Astrocyte (in vitro differentiated cells and primary cell): ENCODE measurements around the gene MAN2A1. TPM values are rescaled to one million over a fixed set of nuclear protein-coding genes. Genes with fewer than 3 reads are reported as not detected.

Experiments used
- DNase-seq: peaks from one replicate; pipeline ENCODE4 v3.0.0-alpha.2; 2010; ENCODE audit warnings: low read depth
- FAIRE-seq: peaks from 2 replicates; lab custom pipeline; 2011; peaks lifted over from hg19 to GRCh38; lab: Jason Lieb, UNC
- H2AFZ ChIP-seq: 2 replicates; pipeline ENCODE4 v1.6.0; 2012; ENCODE audit warnings: low read depth, low read length, inconsistent platforms
- H3K27ac ChIP-seq: 2 replicates; pipeline ENCODE4 v1.5.1; 2011; ENCODE audit warnings: low read depth, low read length, inconsistent platforms
- H3K27me3 ChIP-seq: 2 replicates; pipeline ENCODE4 v1.6.0; 2011; ENCODE audit warnings: low read length, inconsistent platforms; ENCODE audit not compliant: insufficient read depth
- H3K36me3 ChIP-seq: 2 replicates; pipeline ENCODE4 v1.5.1; 2011; ENCODE audit warnings: low read length, inconsistent platforms; ENCODE audit not compliant: insufficient read depth
- H3K4me1 ChIP-seq: 2 replicates; pipeline ENCODE4 v1.5.1; 2011; ENCODE audit warnings: low read length, inconsistent platforms; ENCODE audit not compliant: insufficient read depth
- H3K4me2 ChIP-seq: 2 replicates; pipeline ENCODE4 v1.6.0; 2012; ENCODE audit warnings: low read length, inconsistent platforms
- H3K4me3 ChIP-seq: 2 replicates; pipeline ENCODE4 v1.5.1; 2011; ENCODE audit warnings: low read depth, mild to moderate bottlenecking, low read length, inconsistent platforms; ENCODE audit not compliant: insufficient read depth
- H3K79me2 ChIP-seq: 2 replicates; pipeline ENCODE4 v1.6.0; 2012; ENCODE audit warnings: mild to moderate bottlenecking, low read length, inconsistent platforms; ENCODE audit not compliant: insufficient read depth
- H3K9ac ChIP-seq: 2 replicates; pipeline ENCODE4 v1.6.0; 2012; ENCODE audit warnings: mild to moderate bottlenecking, low read length, inconsistent platforms
- H3K9me3 ChIP-seq: 2 replicates; pipeline ENCODE4 v1.5.1; 2012; ENCODE audit warnings: low read depth, mild to moderate bottlenecking, low read length, inconsistent platforms; ENCODE audit not compliant: insufficient read depth
- H4K20me1 ChIP-seq: 2 replicates; pipeline ENCODE4 v1.6.0; 2012; ENCODE audit warnings: low read length, inconsistent platforms; ENCODE audit not compliant: insufficient read depth
- H3K27ac Mint-ChIP-seq: one replicate; pipeline ENCODE4 v1.8.0; 2021; ENCODE audit warnings: mild to moderate bottlenecking, mixed read lengths; ENCODE audit not compliant: unreplicated experiment
- H3K27me3 Mint-ChIP-seq: one replicate; pipeline ENCODE4 v1.8.0; 2021; ENCODE audit warnings: low read depth, mixed read lengths; ENCODE audit not compliant: unreplicated experiment
- H3K36me3 Mint-ChIP-seq: one replicate; pipeline ENCODE4 v1.8.0; 2021; ENCODE audit warnings: low read depth, mixed read lengths; ENCODE audit not compliant: unreplicated experiment
- H3K4me1 Mint-ChIP-seq: one replicate; pipeline ENCODE4 v1.8.0; 2021; ENCODE audit warnings: low read depth, mixed read lengths; ENCODE audit not compliant: unreplicated experiment
- H3K4me3 Mint-ChIP-seq: one replicate; pipeline ENCODE4 v1.8.0; 2021; ENCODE audit warnings: mild to moderate bottlenecking, moderate library complexity, mixed read lengths; ENCODE audit not compliant: unreplicated experiment
- H3K9me3 Mint-ChIP-seq: one replicate; pipeline ENCODE4 v1.8.0; 2021; ENCODE audit warnings: mild to moderate bottlenecking, mixed read lengths; ENCODE audit not compliant: unreplicated experiment
- EZH2 ChIP-seq: IDR thresholded peaks from 2 replicates; pipeline ENCODE4 v1.6.1; 2012; ENCODE audit warnings: mild to moderate bottlenecking, low read length, inconsistent platforms; ENCODE audit not compliant: insufficient read depth
- total RNA-seq: library from RNA; stranded (reverse); gene quantifications from 2 replicates; pipeline ENCODE4 v1.2.1, GENCODE V29; 2021
- TF ChIP-seq, protein P1 (sequence below): IDR thresholded peaks from 2 replicates; pipeline ENCODE4 v1.5.1; 2011; ENCODE audit warnings: low read depth, mild to moderate bottlenecking, inconsistent platforms, low read length, moderate library complexity; ENCODE audit not compliant: insufficient read depth

The MAN2A1 gene
- total RNA-seq, 1 donor from 2014 or later = 109 TPM

DNA sequence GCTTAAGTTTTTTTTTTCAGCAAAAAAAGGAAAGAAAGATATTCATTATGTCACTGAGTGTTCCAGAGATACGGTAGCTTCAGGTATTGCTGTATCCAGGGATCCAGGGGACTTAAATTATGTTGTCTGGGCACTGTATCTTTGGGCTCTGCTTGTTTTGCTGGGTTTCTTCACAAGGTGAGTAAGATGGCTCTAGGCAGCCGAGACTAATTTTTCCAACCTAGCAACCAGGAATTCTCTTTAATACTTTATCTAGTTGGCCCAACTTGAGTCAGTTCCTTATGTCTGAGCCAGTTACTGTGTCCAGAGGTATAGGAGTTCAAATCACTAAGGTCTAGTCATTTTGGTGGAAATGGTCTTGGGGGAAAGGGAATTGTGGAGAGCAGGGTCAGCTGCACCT, 66.0 kb downstream of the MAN2A1 start:
- DNase-seq (no peak), FAIRE-seq (no peak)
- Mint-ChIP-seq H3K4me1 (peaks cover 24% of the 10 kb centered on the region), H3K27me3 (no peaks in the 10 kb centered on the region), H3K27ac (no peak overlapping the region), H3K36me3 (peaks cover 8% of the 10 kb centered on the region), H3K4me3 (no peak overlapping the region), H3K9me3 (no peaks in the 10 kb centered on the region)
- TF ChIP-seq, protein P1, sequence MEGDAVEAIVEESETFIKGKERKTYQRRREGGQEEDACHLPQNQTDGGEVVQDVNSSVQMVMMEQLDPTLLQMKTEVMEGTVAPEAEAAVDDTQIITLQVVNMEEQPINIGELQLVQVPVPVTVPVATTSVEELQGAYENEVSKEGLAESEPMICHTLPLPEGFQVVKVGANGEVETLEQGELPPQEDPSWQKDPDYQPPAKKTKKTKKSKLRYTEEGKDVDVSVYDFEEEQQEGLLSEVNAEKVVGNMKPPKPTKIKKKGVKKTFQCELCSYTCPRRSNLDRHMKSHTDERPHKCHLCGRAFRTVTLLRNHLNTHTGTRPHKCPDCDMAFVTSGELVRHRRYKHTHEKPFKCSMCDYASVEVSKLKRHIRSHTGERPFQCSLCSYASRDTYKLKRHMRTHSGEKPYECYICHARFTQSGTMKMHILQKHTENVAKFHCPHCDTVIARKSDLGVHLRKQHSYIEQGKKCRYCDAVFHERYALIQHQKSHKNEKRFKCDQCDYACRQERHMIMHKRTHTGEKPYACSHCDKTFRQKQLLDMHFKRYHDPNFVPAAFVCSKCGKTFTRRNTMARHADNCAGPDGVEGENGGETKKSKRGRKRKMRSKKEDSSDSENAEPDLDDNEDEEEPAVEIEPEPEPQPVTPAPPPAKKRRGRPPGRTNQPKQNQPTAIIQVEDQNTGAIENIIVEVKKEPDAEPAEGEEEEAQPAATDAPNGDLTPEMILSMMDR = no peak
- no peak for TF ChIP-seq EZH2
- peaks cover 4% of the 10 kb centered on the region for H3K4me1 ChIP-seq
- no peaks in the 10 kb centered on the region for H3K9me3 ChIP-seq
- no peaks in the 10 kb centered on the region for H3K27me3 ChIP-seq
- H3K9ac ChIP-seq = no peak overlapping the region
- H3K4me2 ChIP-seq = no peak overlapping the region
- no peak overlapping the region for H3K4me3 ChIP-seq
- H3K27ac ChIP-seq = no peak overlapping the region
- no peak overlapping the region for H2AFZ ChIP-seq
- H3K79me2 ChIP-seq = peaks cover 49% of the 10 kb centered on the region
- H3K36me3 ChIP-seq = no peaks in the 10 kb centered on the region
- no peaks in the 10 kb centered on the region for H4K20me1 ChIP-seq

DNA sequence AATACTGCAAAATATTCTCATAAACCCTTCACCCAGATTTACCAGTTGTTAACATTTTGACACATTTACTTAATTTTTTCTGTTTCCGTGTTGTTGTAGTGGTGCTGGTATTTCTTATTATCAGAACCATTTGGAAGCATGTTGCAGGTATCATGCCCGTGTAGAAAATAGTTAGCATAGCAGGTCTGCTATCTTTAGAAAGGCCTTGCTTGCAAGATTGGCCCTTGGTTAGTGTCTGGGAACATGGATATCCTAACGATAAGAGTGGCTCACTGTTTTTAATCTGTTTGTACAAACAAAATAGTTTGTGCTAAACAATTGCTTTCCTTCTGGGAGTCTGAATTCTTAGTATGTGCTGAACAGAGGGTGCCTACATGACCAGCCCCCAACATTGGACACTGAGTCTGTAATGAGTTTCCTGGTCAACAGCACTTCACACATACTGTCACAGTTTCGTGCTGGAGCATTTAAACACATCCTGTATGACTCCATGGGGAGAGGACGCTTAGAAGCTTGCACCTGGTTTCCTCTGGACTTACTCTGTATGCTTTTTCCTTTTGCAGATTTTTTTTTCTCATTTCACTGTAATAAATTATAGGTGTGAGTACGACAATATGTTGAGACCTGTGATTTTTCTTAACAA, 66.9 kb downstream of the MAN2A1 start:
- Histone ChIP-seq H3K27ac (no peak overlapping the region), H3K4me1 (peaks cover 4% of the 10 kb centered on the region), H3K9ac (no peak overlapping the region), H3K27me3 (no peaks in the 10 kb centered on the region), H3K36me3 (no peaks in the 10 kb centered on the region), H3K4me2 (no peak overlapping the region), H4K20me1 (no peaks in the 10 kb centered on the region), H2AFZ (no peak overlapping the region), H3K79me2 (peaks cover 47% of the 10 kb centered on the region), H3K9me3 (no peaks in the 10 kb centered on the region), H3K4me3 (no peak overlapping the region)
- Mint-ChIP-seq H3K4me1 (peaks cover 19% of the 10 kb centered on the region), H3K36me3 (peaks cover 8% of the 10 kb centered on the region), H3K9me3 (no peaks in the 10 kb centered on the region), H3K4me3 (no peak overlapping the region), H3K27ac (no peak overlapping the region), H3K27me3 (no peaks in the 10 kb centered on the region)
- TF ChIP-seq, protein P1 = no peak
- FAIRE-seq (no peak), DNase-seq (no peak)

DNA sequence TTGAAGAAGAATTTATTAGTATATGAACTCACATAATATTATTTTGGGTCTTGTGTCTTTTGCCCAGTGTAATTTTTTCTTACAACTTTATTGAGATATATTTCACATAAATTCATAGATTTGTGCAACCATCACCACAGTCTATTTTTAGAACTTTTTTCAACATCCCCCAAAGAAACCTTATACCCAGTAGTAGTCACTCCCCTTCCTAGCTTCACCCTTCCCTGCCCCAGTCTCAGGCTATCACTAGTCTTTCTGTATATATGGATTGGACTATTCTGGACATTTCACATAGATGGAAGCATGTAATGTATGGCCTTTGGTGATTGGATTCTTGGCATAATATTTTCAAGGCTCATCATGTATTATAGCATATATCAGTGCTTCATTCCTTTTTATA, 67.8 kb downstream of the MAN2A1 start:
- H3K9me3 Mint-ChIP-seq = no peaks in the 10 kb centered on the region
- FAIRE-seq = no peak

More for the DNA sequence above, 67.8 kb downstream of the MAN2A1 start:
- no peaks in the 10 kb centered on the region for H3K27me3 ChIP-seq
- DNase-seq = no peak
- no peak overlapping the region for H3K4me2 ChIP-seq
- Mint-ChIP-seq H3K36me3 (peaks cover 11% of the 10 kb centered on the region), H3K4me1 (peaks cover 22% of the 10 kb centered on the region), H3K27ac (no peak overlapping the region), H3K4me3 (no peak overlapping the region), H3K27me3 (no peaks in the 10 kb centered on the region)
- no peak overlapping the region for H3K9ac ChIP-seq
- peaks cover 3% of the 10 kb centered on the region for H3K36me3 ChIP-seq
- no peak overlapping the region for H3K4me3 ChIP-seq
- no peak overlapping the region for H3K27ac ChIP-seq
- H3K4me1 ChIP-seq = peaks cover 4% of the 10 kb centered on the region
- TF ChIP-seq EZH2 = no peak
- TF ChIP-seq, protein P1 = no peak
- no peak overlapping the region for H2AFZ ChIP-seq
- H3K9me3 ChIP-seq = no peaks in the 10 kb centered on the region
- H4K20me1 ChIP-seq = no peaks in the 10 kb centered on the region
- H3K79me2 ChIP-seq = peaks cover 43% of the 10 kb centered on the region
